Erythroblast (primary cell): Measurements from ENCODE around the gene PCDH15.

Experiments used
- GATA1 ChIP-seq: IDR thresholded peaks from 2 replicates; pipeline ENCODE4 v1.6.1; 2011; ENCODE audit warnings: low read depth, mild to moderate bottlenecking, control low read depth, low read length, moderate library complexity
- POLR2A ChIP-seq: IDR thresholded peaks from 2 replicates; pipeline ENCODE4 v1.6.1; 2011; ENCODE audit warnings: mild to moderate bottlenecking, low read length

DNA sequence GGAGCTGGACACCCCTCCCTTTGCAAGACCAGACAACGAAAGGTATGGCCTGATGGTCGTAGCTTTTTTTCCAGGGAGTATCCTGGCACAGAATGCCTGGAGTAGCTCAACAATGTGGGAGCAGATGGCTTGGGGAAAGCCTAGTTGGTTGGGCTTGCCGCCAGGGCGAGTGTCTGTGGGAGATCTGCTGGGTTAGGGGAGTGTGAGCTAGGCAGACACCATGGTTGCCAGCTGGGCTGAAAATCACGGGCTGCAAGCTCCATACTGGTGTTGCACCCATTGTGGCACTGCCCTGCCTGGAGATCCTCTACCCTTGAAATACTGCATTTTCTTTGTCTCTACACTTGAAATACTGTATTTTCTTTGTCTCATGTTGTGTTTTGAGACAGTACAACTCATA lies 538.3 kb downstream of the PCDH15 start:
- TF ChIP-seq POLR2A (no peak), GATA1 (no peak)
